H1 (cell line): ENCODE data around the gene ERC1. TPM values are rescaled to one million over a fixed set of nuclear protein-coding genes. Genes with fewer than 3 reads are reported as not detected.

Experiments
- CTCF ChIA-PET: fragments of 300-600 bp; sonication (Branson Sonifier 250); formaldehyde crosslinking; loops from one replicate; lab custom pipeline; 2021; ENCODE audit not compliant: partially characterized antibody; lab: Charles Lee
- POLR2A ChIA-PET: fragments of 300-600 bp; sonication (Branson Sonifier 250); formaldehyde crosslinking; loops from one replicate; lab custom pipeline; 2021; ENCODE audit warnings: inconsistent platforms; ENCODE audit not compliant: partially characterized antibody; lab: Charles Lee
- DNase-seq, 2 experiments: peaks; one replicate each; pipeline versions ENCODE4 v3.0.0 to v3.0.0-alpha.2; 2010 to 2022; ENCODE audit warnings: low spot score in 2 of 2, low read depth in 1 of 2, mixed read lengths in 1 of 2
- FAIRE-seq: peaks from 2 replicates; lab custom pipeline; 2011; peaks lifted over from hg19 to GRCh38; lab: Jason Lieb, UNC
- H2AFZ ChIP-seq: 2 replicates; pipeline ENCODE4 v1.8.1; 2012; ENCODE audit warnings: low read length, inconsistent platforms
- H2AK5ac ChIP-seq: 2 replicates; pipeline ENCODE4 v1.6.1; 2013; ENCODE audit warnings: low read depth, low read length
- H2BK120ac ChIP-seq: replicated peaks from 2 replicates; pipeline ENCODE3; 2013; ENCODE audit warnings: low read depth, low read length, inconsistent platforms
- H2BK12ac ChIP-seq: 2 replicates; pipeline ENCODE4 v1.6.1; 2013; ENCODE audit warnings: low read depth, low read length
- H2BK15ac ChIP-seq: 2 replicates; pipeline ENCODE4 v1.6.1; 2013; ENCODE audit warnings: low read length
- H2BK20ac ChIP-seq: 2 replicates; pipeline ENCODE4 v1.6.1; 2013; ENCODE audit warnings: low read length
- H2BK5ac ChIP-seq: 2 replicates; pipeline ENCODE4 v1.6.1; 2013; ENCODE audit warnings: low read depth, low read length
- H3K14ac ChIP-seq: 2 replicates; pipeline ENCODE4 v1.6.1; 2013; ENCODE audit warnings: inconsistent platforms; ENCODE audit not compliant: insufficient read length
- H3K18ac ChIP-seq: 2 replicates; pipeline ENCODE4 v1.6.1; 2013; ENCODE audit warnings: low read length; ENCODE audit errors: extremely low read depth
- H3K23ac ChIP-seq: 2 replicates; pipeline ENCODE4 v1.6.1; 2013; ENCODE audit warnings: inconsistent platforms; ENCODE audit not compliant: insufficient read length
- H3K23me2 ChIP-seq: 2 replicates; pipeline ENCODE4 v1.6.1; 2013; ENCODE audit warnings: low read depth, low read length
- H3K27ac ChIP-seq: 2 replicates; pipeline ENCODE4 v1.6.1; 2011; ENCODE audit warnings: low read depth, low read length, inconsistent platforms
- H3K27me3 ChIP-seq, 4 experiments: replicated peaks in 1 of 4; 1 replicate in 1 of 4; 2 replicates in 3 of 4; pipeline versions ENCODE4 v1.6.1 to v1.8.1; 2011 to 2013; ENCODE audit warnings: low read length in 3 of 4, mild to moderate bottlenecking in 3 of 4, inconsistent platforms in 2 of 4, mixed read lengths in 2 of 4, moderate library complexity in 1 of 4; ENCODE audit not compliant: control insufficient read depth in 3 of 4, insufficient read depth in 3 of 4; ENCODE audit errors: extremely low read depth in 1 of 4
- H3K36me3 ChIP-seq, 4 experiments: 2 replicates each; pipeline versions ENCODE4 v1.6.1 to v1.8.1; 2011 to 2013; ENCODE audit warnings: mild to moderate bottlenecking in 4 of 4, low read length in 3 of 4, moderate library complexity in 2 of 4, control low read depth in 1 of 4, inconsistent platforms in 1 of 4; ENCODE audit not compliant: insufficient read depth in 4 of 4, control insufficient read depth in 2 of 4
- H3K4ac ChIP-seq: replicated peaks from 2 replicates; pipeline ENCODE3; 2013; ENCODE audit warnings: low read length, low read depth, mixed read lengths, inconsistent platforms; ENCODE audit not compliant: insufficient read length
- H3K4me1 ChIP-seq, 4 experiments: replicated peaks in 1 of 4; 1 replicate in 1 of 4; 2 replicates in 3 of 4; pipeline versions ENCODE4 v1.6.1 to v1.8.1; 2011 to 2013; ENCODE audit warnings: low read length in 3 of 4, inconsistent platforms in 2 of 4, mixed read lengths in 1 of 4; ENCODE audit not compliant: insufficient read depth in 4 of 4, control insufficient read depth in 3 of 4
- H3K4me2 ChIP-seq, 2 experiments: 2 replicates each; pipeline versions ENCODE4 v1.6.1 to v1.8.1; 2011 to 2013; ENCODE audit warnings: low read depth in 2 of 2, low read length in 2 of 2, control low read depth in 1 of 2, inconsistent platforms in 1 of 2, mild to moderate bottlenecking in 1 of 2; ENCODE audit not compliant: insufficient read depth in 1 of 2
- H3K4me3 ChIP-seq, 4 experiments: fragments of 200-600, 300-600 bp in 1 of 4; sonication (generic), shearing (Covaris generic), sonication (Bioruptor Twin) in 1 of 4; 2 replicates each; pipeline versions ENCODE4 v1.5.1 to v1.8.1; 2011 to 2016; ENCODE audit warnings: low read length in 4 of 4, low read depth in 3 of 4, control low read depth in 2 of 4, inconsistent platforms in 2 of 4, mild to moderate bottlenecking in 2 of 4, mixed read lengths in 1 of 4, moderate library complexity in 1 of 4; ENCODE audit not compliant: insufficient read depth in 2 of 4; ENCODE audit errors: extremely low read depth in 1 of 4
- H3K56ac ChIP-seq: replicated peaks from 2 replicates; pipeline ENCODE3; 2013; ENCODE audit warnings: low read depth, mild to moderate bottlenecking, mixed read lengths, low read length, inconsistent platforms; ENCODE audit not compliant: insufficient read length
- H3K79me1 ChIP-seq: 2 replicates; pipeline ENCODE4 v1.6.1; 2013; ENCODE audit warnings: low read depth, low read length, control low read depth
- H3K79me2 ChIP-seq, 2 experiments: 2 replicates each; pipeline versions ENCODE4 v1.6.1 to v1.8.1; 2012 to 2013; ENCODE audit warnings: low read length in 2 of 2, mild to moderate bottlenecking in 2 of 2, inconsistent platforms in 1 of 2; ENCODE audit not compliant: insufficient read depth in 2 of 2, control insufficient read depth in 1 of 2
- H3K9ac ChIP-seq, 4 experiments: replicated peaks in 1 of 4; 1 replicate in 1 of 4; 2 replicates in 3 of 4; pipeline versions ENCODE4 v1.6.1 to v1.8.1; 2011 to 2013; ENCODE audit warnings: low read depth in 3 of 4, low read length in 3 of 4, control low read depth in 2 of 4, mild to moderate bottlenecking in 2 of 4, moderate library complexity in 2 of 4, inconsistent platforms in 1 of 4; ENCODE audit errors: extremely low read depth in 1 of 4
- H3K9me3 ChIP-seq, 2 experiments: 2 replicates each; pipeline versions ENCODE4 v1.6.1 to v1.8.1; 2012 to 2013; ENCODE audit warnings: mild to moderate bottlenecking in 2 of 2, moderate library complexity in 2 of 2, control low read depth in 1 of 2, inconsistent platforms in 1 of 2, low read depth in 1 of 2, low read length in 1 of 2, mixed read lengths in 1 of 2; ENCODE audit not compliant: insufficient read depth in 2 of 2
- H4K20me1 ChIP-seq, 2 experiments: replicated peaks in 1 of 2; 2 replicates each; pipeline versions ENCODE3 to v1.8.1; 2011 to 2013; ENCODE audit warnings: inconsistent platforms in 2 of 2, low read length in 2 of 2, mild to moderate bottlenecking in 1 of 2; ENCODE audit not compliant: insufficient read depth in 2 of 2, control insufficient read depth in 1 of 2
- H4K5ac ChIP-seq: 2 replicates; pipeline ENCODE4 v1.6.1; 2013; ENCODE audit warnings: low read length, low read depth, mixed read lengths, inconsistent platforms; ENCODE audit not compliant: insufficient read length
- H4K8ac ChIP-seq: 2 replicates; pipeline ENCODE4 v1.8.0; 2013; ENCODE audit warnings: mild to moderate bottlenecking, moderate library complexity, low read length, inconsistent platforms; ENCODE audit not compliant: insufficient read depth; ENCODE audit errors: extremely low read depth
- H4K91ac ChIP-seq: replicated peaks from 2 replicates; pipeline ENCODE3; 2013; ENCODE audit warnings: low read length, mixed read lengths, inconsistent platforms; ENCODE audit not compliant: insufficient read length
- GABPA ChIP-seq: IDR thresholded peaks from 2 replicates; pipeline ENCODE4 v1.6.1; 2011; ENCODE audit warnings: mild to moderate bottlenecking, low read length, moderate library complexity, borderline replicate concordance; ENCODE audit not compliant: insufficient read depth
- KDM1A ChIP-seq: fragments of 200-600, 300-600 bp; sonication (generic); IDR thresholded peaks from 2 replicates; pipeline ENCODE4 v1.7.1; 2016; ENCODE audit warnings: mild to moderate bottlenecking, low read length, borderline replicate concordance
- NANOG ChIP-seq: IDR thresholded peaks from 2 replicates; pipeline ENCODE4 v1.6.1; 2011; ENCODE audit warnings: low read length, low read depth, mild to moderate bottlenecking, inconsistent platforms; ENCODE audit not compliant: insufficient read depth, poor library complexity, severe bottlenecking
- POU5F1 ChIP-seq: IDR thresholded peaks from 2 replicates; pipeline ENCODE4 v1.6.1; 2011; ENCODE audit warnings: low read depth, mild to moderate bottlenecking, low read length, moderate library complexity
- RAD21 ChIP-seq, 2 experiments: IDR thresholded peaks in 1 of 2; conservative IDR thresholded peaks in 1 of 2; 2 replicates each; pipeline ENCODE4 v1.6.1; 2011; ENCODE audit warnings: low read depth in 2 of 2, low read length in 2 of 2, improper control_type of control experiment in 1 of 2, inconsistent platforms in 1 of 2, mild to moderate bottlenecking in 1 of 2, moderate library complexity in 1 of 2
- RXRA ChIP-seq: IDR thresholded peaks from 2 replicates; pipeline ENCODE4 v1.6.1; 2011; ENCODE audit warnings: low read depth, mild to moderate bottlenecking, low read length, moderate library complexity; ENCODE audit not compliant: insufficient read depth
- SIRT6 ChIP-seq: IDR thresholded peaks from one replicate; pipeline ENCODE4 v1.7.1; 2012; ENCODE audit warnings: low read length, inconsistent platforms
- SP4 ChIP-seq: IDR thresholded peaks from 2 replicates; pipeline ENCODE4 v1.6.1; 2012; ENCODE audit warnings: low read length, inconsistent platforms
- WGBS, 2 experiments: shearing (Covaris generic) in 1 of 2; methylation state at CpG; one replicate each; pipeline versions ENCODE4 v1.1.6 to v1.1.7; 2013 to 2015; ENCODE audit warnings: low lambda C conversion rate in 2 of 2, mixed read lengths in 2 of 2, inconsistent platforms in 1 of 2, low coverage in 1 of 2, missing lambda C conversion rate in 1 of 2; ENCODE audit not compliant: insufficient replicate concordance in 2 of 2, insufficient coverage in 1 of 2, insufficient read length in 1 of 2; ENCODE audit errors: extremely low coverage in 1 of 2, missing lambda C conversion rate in 1 of 2; 5-methylcytosine and 5-hydroxymethylcytosine counted together
- polyA plus RNA-seq, 7 experiments: library from polyadenylated mRNA; depleted of rRNA in 3 of 7; stranded (reverse) in 5 of 7; unstranded in 2 of 7; fragments of >200 nt in 5 of 7; fragments of 200-250 nt in 2 of 7; gene quantifications; 1 replicate in 5 of 7; 2 replicates in 1 of 7; 4 replicates in 1 of 7; pipeline versions ENCODE4 v1.2.1 to v1.2.3, GENCODE V29; 2011 to 2013; ENCODE audit warnings: missing spikeins in 2 of 7, mixed read lengths in 2 of 7
- total RNA-seq: library from RNA; stranded (reverse); fragmentation: NEBNext Ultra II Directional; extraction: Animal tissue kit (Norgen Biotek cat#: 25700); gene quantifications from 2 replicates; pipeline ENCODE4 v1.2.1, GENCODE V29; 2021
- TF ChIP-seq, protein P1 (sequence below): IDR thresholded peaks from 2 replicates; pipeline ENCODE4 v1.6.1; 2012; ENCODE audit warnings: inconsistent platforms

The ERC1 gene
- total and polyA plus RNA-seq, 2 of the 8 experiments (the other 6 are each of a cell fraction or from before 2014, with no cell fraction given) = 7.8 to 45.7 TPM

DNA sequence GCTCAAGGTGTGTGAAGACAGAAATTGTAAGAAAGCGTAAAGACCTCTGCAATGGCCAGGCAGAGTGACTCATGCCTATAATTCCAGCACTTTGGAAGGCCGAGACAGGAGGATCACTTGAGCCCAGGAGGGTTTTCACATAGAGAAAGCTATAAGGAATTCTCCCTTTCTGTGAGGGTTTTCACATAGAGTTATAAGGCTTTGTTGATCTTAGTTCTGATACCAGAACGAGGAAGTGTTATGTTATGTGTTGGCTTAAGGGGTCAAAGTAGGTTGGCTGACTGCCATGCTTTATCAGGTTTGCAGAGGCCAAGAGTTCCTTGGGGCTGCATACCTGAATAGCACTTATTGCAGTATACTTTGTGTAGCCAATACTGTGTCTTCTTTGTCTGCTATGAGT is 139.1 kb downstream of the ERC1 start:
- Histone ChIP-seq H2BK120ac (no peak overlapping the region), H3K9ac (no peak overlapping the region), H3K14ac (no peak overlapping the region), H2AFZ (no peak overlapping the region), H4K20me1 (peaks cover 0 to 2% of the 10 kb centered on the region in 2 experiments), H3K79me2 (no peaks in the 10 kb centered on the region), H2BK15ac (no peak overlapping the region), H3K23ac (no peak overlapping the region), H3K9me3 (no peaks in the 10 kb centered on the region), H3K18ac (no peak overlapping the region), H3K56ac (no peak overlapping the region), H3K79me1 (no peaks in the 10 kb centered on the region), H2BK12ac (no peak overlapping the region), H3K36me3 (no peaks in the 10 kb centered on the region), H4K5ac (no peak overlapping the region), H3K4me3 (no peak overlapping the region), H3K4me1 (no peaks in the 10 kb centered on the region), H3K4me2 (no peak overlapping the region), H2BK20ac (no peak overlapping the region), H3K27ac (no peak overlapping the region), H3K23me2 (no peaks in the 10 kb centered on the region), H3K27me3 (no peaks in the 10 kb centered on the region; a peak in 1 of 7 replicates), H3K4ac (no peak overlapping the region), H2AK5ac (no peak overlapping the region), H4K8ac (no peak overlapping the region), H4K91ac (no peak overlapping the region), H2BK5ac (no peak overlapping the region)
- DNase-seq (no peak), FAIRE-seq (no peak)
- POLR2A ChIA-PET = no interaction called here
- no peak for TF ChIP-seq RAD21 (IDR thresholded peaks at IDR 0.05 in 1 of 2, conservative IDR thresholded peaks at IDR 0.05 in 1 of 2; ENCODE audit: low read depth in 2 of 2, low read length in 2 of 2)
- no peak for TF ChIP-seq GABPA
- TF ChIP-seq POU5F1 = no peak
- TF ChIP-seq RXRA = no peak
- no peak for TF ChIP-seq SIRT6
- TF ChIP-seq KDM1A = no peak
- no peak for TF ChIP-seq NANOG
- TF ChIP-seq, protein P1, sequence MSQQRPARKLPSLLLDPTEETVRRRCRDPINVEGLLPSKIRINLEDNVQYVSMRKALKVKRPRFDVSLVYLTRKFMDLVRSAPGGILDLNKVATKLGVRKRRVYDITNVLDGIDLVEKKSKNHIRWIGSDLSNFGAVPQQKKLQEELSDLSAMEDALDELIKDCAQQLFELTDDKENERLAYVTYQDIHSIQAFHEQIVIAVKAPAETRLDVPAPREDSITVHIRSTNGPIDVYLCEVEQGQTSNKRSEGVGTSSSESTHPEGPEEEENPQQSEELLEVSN = no peak
- no peak for TF ChIP-seq SP4
- WGBS, 2 experiments = 96% methylated on average over 3 of the region's 3 CpGs; no CpG with 5 or more reads in 1 of the 2 experiments
- CTCF ChIA-PET = interaction anchor here (0.8 to 4.0 kb wide), 2 partner anchors 12 to 37 kb away, joined by 4 to 21 read pairs; no protein-coding TSS in a partner anchor
